Measurements from ENCODE around the gene HOXB2. TPM values are rescaled to one million over a fixed set of nuclear protein-coding genes. Genes with fewer than 3 reads are reported as not detected.

The HOXB2 gene
- total and polyA plus RNA-seq, 2 of the 8 experiments (the other 6 are each of a cell fraction or from before 2014, with no cell fraction given), result not detected

DNA sequence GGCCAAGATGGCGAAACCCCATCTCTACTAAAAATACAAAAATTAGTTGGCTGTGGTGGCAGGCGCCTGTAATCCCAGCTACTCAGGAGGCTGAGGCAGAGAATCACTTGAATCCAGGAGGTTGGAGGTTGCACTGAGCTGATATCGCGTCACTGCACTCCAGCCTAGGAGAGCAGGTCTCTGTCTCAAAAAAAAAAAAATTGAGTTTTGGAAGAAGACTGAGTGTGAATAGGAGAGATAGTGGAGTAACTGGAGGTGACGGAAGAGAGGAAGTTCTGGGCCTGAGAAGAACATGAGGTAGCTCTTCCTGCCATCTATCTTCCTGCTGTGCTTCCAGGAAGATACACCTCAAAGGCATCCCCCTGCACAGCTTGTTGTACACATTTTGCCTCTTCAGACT is 25.5 kb downstream of the HOXB2 start:
- POLR2A ChIA-PET (ENCODE audit: partially characterized antibody), result interaction anchor here (0.6 kb wide), 1 partner anchor 891 kb away, joined by 7 read pairs; no protein-coding TSS in a partner anchor
- DNase-seq (ENCODE audit: low read depth in 1 of 2, low spot score in 2 of 2), result no peak

More for the DNA sequence above, 25.5 kb downstream of the HOXB2 start:
- Histone ChIP-seq H3K27me3 (replicated peaks in 1 of 4; ENCODE audit: control insufficient read depth in 3 of 4, extremely low read depth in 1 of 4, insufficient read depth in 3 of 4, low read length in 3 of 4) (peaks cover 16 to 53% (median 50%) of the 10 kb centered on the region in 4 experiments), H3K79me2 (ENCODE audit: control insufficient read depth in 1 of 2, insufficient read depth in 2 of 2, low read length in 2 of 2) (no peaks in the 10 kb centered on the region), H2AFZ (ENCODE audit: low read length) (no peak overlapping the region), H3K9ac (replicated peaks in 1 of 4; ENCODE audit: extremely low read depth in 1 of 4, low read depth in 3 of 4, low read length in 3 of 4) (no peak overlapping the region), H3K14ac (ENCODE audit: insufficient read length) (no peak overlapping the region), H2BK20ac (ENCODE audit: low read length) (peak overlapping the region; percentile 98), H3K23ac (ENCODE audit: insufficient read length) (no peak overlapping the region), H4K5ac (ENCODE audit: insufficient read length, low read depth, low read length) (no peak overlapping the region), H3K56ac (replicated peaks; ENCODE audit: insufficient read length, low read depth, low read length) (no peak overlapping the region), H2BK120ac (replicated peaks; ENCODE audit: low read depth, low read length) (no peak overlapping the region), H2BK5ac (ENCODE audit: low read depth, low read length) (no peak overlapping the region; the same call in 1 of the 2 replicates), H4K20me1 (replicated peaks in 1 of 2; ENCODE audit: control insufficient read depth in 1 of 2, insufficient read depth in 2 of 2, low read length in 2 of 2) (no peaks in the 10 kb centered on the region), H4K91ac (replicated peaks; ENCODE audit: insufficient read length, low read length) (no peak overlapping the region), H3K4me2 (ENCODE audit: insufficient read depth in 1 of 2, low read depth in 2 of 2, low read length in 2 of 2) (no peak overlapping the region; a peak in 1 of 4 replicates), H3K4me3 (ENCODE audit: extremely low read depth in 1 of 4, insufficient read depth in 2 of 4, low read depth in 3 of 4, low read length in 4 of 4) (no peak overlapping the region), H3K23me2 (ENCODE audit: low read depth, low read length) (no peaks in the 10 kb centered on the region; the same call in 1 of the 2 replicates), H3K4ac (replicated peaks; ENCODE audit: insufficient read length, low read depth, low read length) (no peak overlapping the region), H4K8ac (ENCODE audit: extremely low read depth, insufficient read depth, low read length) (no peak overlapping the region), H3K36me3 (ENCODE audit: control insufficient read depth in 2 of 4, insufficient read depth in 4 of 4, low read length in 3 of 4) (no peaks in the 10 kb centered on the region), H3K18ac (ENCODE audit: extremely low read depth, low read length) (0 out of 2 replicates have a peak overlapping the region, but pooled peaks have one; percentile 56), H3K4me1 (replicated peaks in 1 of 4; ENCODE audit: control insufficient read depth in 3 of 4, insufficient read depth in 4 of 4, low read length in 3 of 4) (peaks cover 5 to 14% (median 9%) of the 10 kb centered on the region in 4 experiments), H3K27ac (ENCODE audit: low read depth, low read length) (no peak overlapping the region), H2BK12ac (ENCODE audit: low read depth, low read length) (peak overlapping the region; percentile 94), H3K79me1 (ENCODE audit: low read depth, low read length) (no peaks in the 10 kb centered on the region), H3K9me3 (ENCODE audit: insufficient read depth in 2 of 2, low read depth in 1 of 2, low read length in 1 of 2) (no peaks in the 10 kb centered on the region), H2AK5ac (ENCODE audit: low read depth, low read length) (no peak overlapping the region), H2BK15ac (ENCODE audit: low read length) (peak overlapping the region; percentile 98; the same call in 1 of the 2 replicates)
- CTCF ChIA-PET (ENCODE audit: partially characterized antibody), result interaction anchor here (0.6 to 3.2 kb wide), 7 partner anchors 10 to 117 kb away, joined by 3 to 11 read pairs (median 3); no protein-coding TSS in a partner anchor
- 83% methylated on average over 5 of the region's 5 CpGs; no CpG with 5 or more reads in 1 of the 2 experiments for WGBS, 2 experiments (ENCODE audit: extremely low coverage in 1 of 2, insufficient coverage in 1 of 2, insufficient read length in 1 of 2, insufficient replicate concordance in 2 of 2, low coverage in 1 of 2, low lambda C conversion rate in 2 of 2, missing lambda C conversion rate in 1 of 2)
- no peak for FAIRE-seq
